Measurements from ENCODE around the gene AP4M1. TPM values are rescaled to one million over a fixed set of nuclear protein-coding genes. Genes with fewer than 3 reads are reported as not detected.

AP4M1 gene
- total and polyA plus RNA-seq, 9 of the 15 experiments (the other 6 are each of a cell fraction or from before 2014, with no cell fraction given), result 1.3 to 30.9 (median 14.1) TPM

DNA sequence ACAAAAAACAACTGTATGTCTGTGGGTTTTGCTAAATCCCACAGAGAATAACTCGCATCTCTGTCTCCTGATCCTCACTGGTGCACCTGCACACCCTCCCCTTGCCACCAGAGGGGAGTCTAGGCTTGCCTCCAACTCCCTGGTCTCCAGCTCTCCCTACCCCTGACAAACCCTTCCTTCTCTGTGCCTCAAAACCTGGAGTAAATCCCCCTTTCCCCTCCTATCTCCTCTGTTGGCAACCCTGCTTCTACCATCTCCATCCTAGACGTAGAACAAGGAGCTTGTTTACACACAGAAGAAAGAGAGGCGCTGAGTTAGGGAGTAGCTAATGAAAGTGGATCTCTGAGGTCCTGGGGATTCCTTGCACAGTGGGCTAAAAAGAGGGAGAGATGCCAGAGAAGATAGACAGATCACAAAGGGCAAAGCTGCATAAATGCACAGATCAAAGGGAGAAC, 31.3 kb downstream of the AP4M1 start (continued):
- TF ChIP-seq NFE2L1 (tag; IDR thresholded peaks at IDR 0.05; ENCODE audit: borderline replicate concordance, low read depth) (no peak), PHF8 (IDR thresholded peaks at IDR 0.05; ENCODE audit: borderline replicate concordance, low read length) (no peak), ILF3 (IDR thresholded peaks at IDR 0.05; ENCODE audit: borderline replicate concordance) (no peak), TRIM28 (IDR thresholded peaks at IDR 0.05) (0 out of 2 replicates have a peak, but pooled peaks have one; percentile 21), POLR2H (tag; IDR thresholded peaks at IDR 0.05; ENCODE audit: low read depth) (no peak), LEF1 (IDR thresholded peaks at IDR 0.05) (no peak), HMG20B (CRISPR knock-in tag; IDR thresholded peaks at IDR 0.05) (no peak), MEF2A (IDR thresholded peaks at IDR 0.05; ENCODE audit: control insufficient read depth, low read depth, low read length) (no peak), CHD1 (IDR thresholded peaks at IDR 0.05; ENCODE audit: low read length) (no peak), NBN (IDR thresholded peaks at IDR 0.05; ENCODE audit: low read depth) (peak; percentile 41; the same call in 1 of the 2 replicates), STAG1 (CRISPR knock-in tag; IDR thresholded peaks at IDR 0.05; ENCODE audit: borderline replicate concordance) (peak; percentile 97), CTBP1 (IDR thresholded peaks at IDR 0.05; ENCODE audit: borderline replicate concordance) (peak; percentile 51; the same call in 1 of the 2 replicates), SLC30A9 (CRISPR knock-in tag; IDR thresholded peaks at IDR 0.05) (no peak), RNF2 (IDR thresholded peaks at IDR 0.05) (no peak), ZNF24 (IDR thresholded peaks at IDR 0.05) (peak; percentile 16; the same call in 1 of the 2 replicates), ARID2 (IDR thresholded peaks at IDR 0.05) (peak; percentile 100), CC2D1A (IDR thresholded peaks at IDR 0.05) (peak; percentile 98), ZNF384 (IDR thresholded peaks at IDR 0.05; ENCODE audit: low read depth, low read length) (0 out of 2 replicates have a peak, but pooled peaks have one; percentile 16), CHD2 (IDR thresholded peaks at IDR 0.05; ENCODE audit: low read depth, low read length) (no peak), LCOR (CRISPR knock-in tag; IDR thresholded peaks at IDR 0.05) (no peak), IFI16 (CRISPR knock-in tag; IDR thresholded peaks at IDR 0.05) (0 out of 2 replicates have a peak, but pooled peaks have one; percentile 43), SP1 (CRISPR knock-in tag; IDR thresholded peaks at IDR 0.05) (0 out of 2 replicates have a peak, but pooled peaks have one; percentile 8), TEAD4 (IDR thresholded peaks at IDR 0.05; ENCODE audit: low read length) (no peak; the same call in 1 of the 2 replicates), TEAD4 (CRISPR knock-in tag; IDR thresholded peaks at IDR 0.05; ENCODE audit: borderline replicate concordance) (no peak), BCOR (IDR thresholded peaks at IDR 0.05) (peak; percentile 57; the same call in 1 of the 2 replicates)
- TF ChIP-seq, protein P1, sequence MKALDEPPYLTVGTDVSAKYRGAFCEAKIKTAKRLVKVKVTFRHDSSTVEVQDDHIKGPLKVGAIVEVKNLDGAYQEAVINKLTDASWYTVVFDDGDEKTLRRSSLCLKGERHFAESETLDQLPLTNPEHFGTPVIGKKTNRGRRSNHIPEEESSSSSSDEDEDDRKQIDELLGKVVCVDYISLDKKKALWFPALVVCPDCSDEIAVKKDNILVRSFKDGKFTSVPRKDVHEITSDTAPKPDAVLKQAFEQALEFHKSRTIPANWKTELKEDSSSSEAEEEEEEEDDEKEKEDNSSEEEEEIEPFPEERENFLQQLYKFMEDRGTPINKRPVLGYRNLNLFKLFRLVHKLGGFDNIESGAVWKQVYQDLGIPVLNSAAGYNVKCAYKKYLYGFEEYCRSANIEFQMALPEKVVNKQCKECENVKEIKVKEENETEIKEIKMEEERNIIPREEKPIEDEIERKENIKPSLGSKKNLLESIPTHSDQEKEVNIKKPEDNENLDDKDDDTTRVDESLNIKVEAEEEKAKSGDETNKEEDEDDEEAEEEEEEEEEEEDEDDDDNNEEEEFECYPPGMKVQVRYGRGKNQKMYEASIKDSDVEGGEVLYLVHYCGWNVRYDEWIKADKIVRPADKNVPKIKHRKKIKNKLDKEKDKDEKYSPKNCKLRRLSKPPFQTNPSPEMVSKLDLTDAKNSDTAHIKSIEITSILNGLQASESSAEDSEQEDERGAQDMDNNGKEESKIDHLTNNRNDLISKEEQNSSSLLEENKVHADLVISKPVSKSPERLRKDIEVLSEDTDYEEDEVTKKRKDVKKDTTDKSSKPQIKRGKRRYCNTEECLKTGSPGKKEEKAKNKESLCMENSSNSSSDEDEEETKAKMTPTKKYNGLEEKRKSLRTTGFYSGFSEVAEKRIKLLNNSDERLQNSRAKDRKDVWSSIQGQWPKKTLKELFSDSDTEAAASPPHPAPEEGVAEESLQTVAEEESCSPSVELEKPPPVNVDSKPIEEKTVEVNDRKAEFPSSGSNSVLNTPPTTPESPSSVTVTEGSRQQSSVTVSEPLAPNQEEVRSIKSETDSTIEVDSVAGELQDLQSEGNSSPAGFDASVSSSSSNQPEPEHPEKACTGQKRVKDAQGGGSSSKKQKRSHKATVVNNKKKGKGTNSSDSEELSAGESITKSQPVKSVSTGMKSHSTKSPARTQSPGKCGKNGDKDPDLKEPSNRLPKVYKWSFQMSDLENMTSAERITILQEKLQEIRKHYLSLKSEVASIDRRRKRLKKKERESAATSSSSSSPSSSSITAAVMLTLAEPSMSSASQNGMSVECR (CRISPR knock-in tag; IDR thresholded peaks at IDR 0.05), result no peak
- TF ChIP-seq, protein P2, sequence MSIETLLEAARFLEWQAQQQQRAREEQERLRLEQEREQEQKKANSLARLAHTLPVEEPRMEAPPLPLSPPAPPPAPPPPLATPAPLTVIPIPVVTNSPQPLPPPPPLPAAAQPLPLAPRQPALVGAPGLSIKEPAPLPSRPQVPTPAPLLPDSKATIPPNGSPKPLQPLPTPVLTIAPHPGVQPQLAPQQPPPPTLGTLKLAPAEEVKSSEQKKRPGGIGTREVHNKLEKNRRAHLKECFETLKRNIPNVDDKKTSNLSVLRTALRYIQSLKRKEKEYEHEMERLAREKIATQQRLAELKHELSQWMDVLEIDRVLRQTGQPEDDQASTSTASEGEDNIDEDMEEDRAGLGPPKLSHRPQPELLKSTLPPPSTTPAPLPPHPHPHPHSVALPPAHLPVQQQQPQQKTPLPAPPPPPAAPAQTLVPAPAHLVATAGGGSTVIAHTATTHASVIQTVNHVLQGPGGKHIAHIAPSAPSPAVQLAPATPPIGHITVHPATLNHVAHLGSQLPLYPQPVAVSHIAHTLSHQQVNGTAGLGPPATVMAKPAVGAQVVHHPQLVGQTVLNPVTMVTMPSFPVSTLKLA (conservative IDR thresholded peaks at IDR 0.05), result no peak

All from K562 (cell line).